Measurements from ENCODE around the gene OLFML1.

DNA sequence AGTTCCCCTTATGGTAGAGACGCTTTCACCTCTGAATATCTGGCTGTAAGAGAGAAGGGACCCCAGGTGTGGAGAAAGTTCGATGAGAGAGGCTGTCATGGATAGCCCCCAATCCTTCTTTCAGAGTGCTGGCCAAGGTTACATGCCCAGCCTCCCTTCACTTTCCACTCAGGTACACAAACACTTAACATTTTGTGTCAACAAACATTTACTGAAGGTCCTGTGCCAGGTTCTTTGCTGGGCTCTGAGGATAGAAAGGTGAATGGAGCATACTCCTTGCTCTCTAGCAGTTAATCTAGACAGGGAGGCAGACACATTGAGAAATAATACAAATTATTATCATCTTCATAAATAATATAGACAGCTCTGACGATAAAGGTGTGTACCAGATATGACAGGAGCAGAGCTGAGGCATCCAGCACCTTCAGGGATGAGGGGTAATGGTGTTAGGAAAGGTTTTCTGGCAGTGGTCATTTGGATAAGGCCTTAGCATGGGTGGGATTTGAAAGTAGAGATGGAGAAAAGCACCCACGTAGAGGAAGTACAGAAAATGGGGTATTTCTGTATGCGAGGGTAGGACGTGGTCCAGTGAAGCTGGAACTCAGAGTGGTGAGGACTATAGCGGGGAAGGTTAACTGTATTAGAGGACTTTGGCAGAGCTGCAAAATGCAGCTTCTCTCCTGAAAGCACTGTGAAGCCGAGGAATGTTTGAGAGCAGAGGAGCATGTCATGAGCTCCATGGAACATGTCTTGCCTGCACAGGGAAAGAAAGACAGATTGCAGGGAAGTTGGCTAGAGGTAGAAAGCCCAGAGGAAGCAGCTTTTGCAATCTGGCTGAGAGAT lies 48.1 kb downstream of the OLFML1 start:
- TF ChIP-seq, protein P1, sequence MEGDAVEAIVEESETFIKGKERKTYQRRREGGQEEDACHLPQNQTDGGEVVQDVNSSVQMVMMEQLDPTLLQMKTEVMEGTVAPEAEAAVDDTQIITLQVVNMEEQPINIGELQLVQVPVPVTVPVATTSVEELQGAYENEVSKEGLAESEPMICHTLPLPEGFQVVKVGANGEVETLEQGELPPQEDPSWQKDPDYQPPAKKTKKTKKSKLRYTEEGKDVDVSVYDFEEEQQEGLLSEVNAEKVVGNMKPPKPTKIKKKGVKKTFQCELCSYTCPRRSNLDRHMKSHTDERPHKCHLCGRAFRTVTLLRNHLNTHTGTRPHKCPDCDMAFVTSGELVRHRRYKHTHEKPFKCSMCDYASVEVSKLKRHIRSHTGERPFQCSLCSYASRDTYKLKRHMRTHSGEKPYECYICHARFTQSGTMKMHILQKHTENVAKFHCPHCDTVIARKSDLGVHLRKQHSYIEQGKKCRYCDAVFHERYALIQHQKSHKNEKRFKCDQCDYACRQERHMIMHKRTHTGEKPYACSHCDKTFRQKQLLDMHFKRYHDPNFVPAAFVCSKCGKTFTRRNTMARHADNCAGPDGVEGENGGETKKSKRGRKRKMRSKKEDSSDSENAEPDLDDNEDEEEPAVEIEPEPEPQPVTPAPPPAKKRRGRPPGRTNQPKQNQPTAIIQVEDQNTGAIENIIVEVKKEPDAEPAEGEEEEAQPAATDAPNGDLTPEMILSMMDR (conservative IDR thresholded peaks at IDR 0.05) = no peak
- no peak for TF ChIP-seq ZFX (IDR thresholded peaks at IDR 0.05)

All from C4-2B (cell line).